DOHH2 (cell line): Measurements from ENCODE around the gene ZMIZ2.

Source experiments
- EZH2phosphoT487 ChIP-seq: fragments of 200-600 bp; sonication (generic); IDR thresholded peaks from 2 replicates; pipeline ENCODE4 v1.6.1; 2017; ENCODE audit warnings: borderline replicate concordance, mild to moderate bottlenecking, antibody characterized with exemption, low read length, moderate library complexity, mixed read lengths
- TF ChIP-seq, protein P1 (sequence below): fragments of 200-600 bp; sonication (generic); IDR thresholded peaks from one replicate; pipeline ENCODE4 v1.5.1; 2014; ENCODE audit warnings: antibody characterized with exemption, mild to moderate bottlenecking, low read depth, low read length; ENCODE audit not compliant: poor library complexity, severe bottlenecking

DNA sequence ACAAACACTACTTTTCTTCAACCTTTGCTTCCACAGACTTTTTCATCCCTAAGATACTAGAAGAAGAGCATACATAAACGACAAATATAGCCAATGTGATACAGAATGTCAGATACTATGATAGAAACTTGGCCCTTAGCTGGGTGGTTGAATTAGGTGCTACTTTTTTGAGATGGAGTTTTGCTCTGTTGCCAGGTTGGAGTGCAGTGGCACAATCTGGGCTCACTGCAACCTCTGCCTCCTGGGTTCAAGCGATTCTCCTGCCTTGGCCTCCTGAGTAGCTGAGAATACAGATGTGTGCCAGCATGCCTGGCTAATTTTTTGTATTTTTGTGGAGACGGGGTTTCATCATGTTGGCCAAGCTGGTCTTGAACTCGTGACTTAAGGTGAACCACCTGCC is 51.3 kb downstream of the ZMIZ2 start:
- TF ChIP-seq, protein P1, sequence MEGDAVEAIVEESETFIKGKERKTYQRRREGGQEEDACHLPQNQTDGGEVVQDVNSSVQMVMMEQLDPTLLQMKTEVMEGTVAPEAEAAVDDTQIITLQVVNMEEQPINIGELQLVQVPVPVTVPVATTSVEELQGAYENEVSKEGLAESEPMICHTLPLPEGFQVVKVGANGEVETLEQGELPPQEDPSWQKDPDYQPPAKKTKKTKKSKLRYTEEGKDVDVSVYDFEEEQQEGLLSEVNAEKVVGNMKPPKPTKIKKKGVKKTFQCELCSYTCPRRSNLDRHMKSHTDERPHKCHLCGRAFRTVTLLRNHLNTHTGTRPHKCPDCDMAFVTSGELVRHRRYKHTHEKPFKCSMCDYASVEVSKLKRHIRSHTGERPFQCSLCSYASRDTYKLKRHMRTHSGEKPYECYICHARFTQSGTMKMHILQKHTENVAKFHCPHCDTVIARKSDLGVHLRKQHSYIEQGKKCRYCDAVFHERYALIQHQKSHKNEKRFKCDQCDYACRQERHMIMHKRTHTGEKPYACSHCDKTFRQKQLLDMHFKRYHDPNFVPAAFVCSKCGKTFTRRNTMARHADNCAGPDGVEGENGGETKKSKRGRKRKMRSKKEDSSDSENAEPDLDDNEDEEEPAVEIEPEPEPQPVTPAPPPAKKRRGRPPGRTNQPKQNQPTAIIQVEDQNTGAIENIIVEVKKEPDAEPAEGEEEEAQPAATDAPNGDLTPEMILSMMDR = no peak
- TF ChIP-seq EZH2phosphoT487 = no peak
